Measurements from ENCODE around the gene RASA1. TPM values are rescaled to one million over a fixed set of nuclear protein-coding genes. Genes with fewer than 3 reads are reported as not detected.

The RASA1 gene
- total and polyA plus RNA-seq, 2 donors from 2014 or later: 9.9 to 25.5 TPM

DNA sequence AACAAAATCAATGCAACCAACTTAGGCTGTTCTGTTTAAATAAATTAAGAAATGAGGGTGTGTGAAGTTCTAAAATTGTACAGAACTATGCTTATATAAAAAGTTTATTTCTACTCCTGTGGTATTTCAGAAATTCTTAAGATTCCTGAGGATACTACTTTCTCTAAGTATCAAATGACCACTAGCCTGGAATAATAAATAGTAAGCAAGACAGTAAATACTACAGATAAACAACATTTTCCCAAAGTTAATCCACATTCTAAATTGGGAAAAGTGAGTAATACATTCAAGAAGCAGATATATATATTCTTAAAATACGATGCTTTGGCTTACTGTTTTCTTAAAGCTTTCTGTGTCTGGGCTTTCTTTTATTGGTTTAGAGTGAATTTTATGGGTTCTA lies 115.5 kb downstream of the RASA1 start:
- Histone ChIP-seq H3K9ac (ENCODE audit: low read length in 3 of 3) (no peak overlapping the region), H3K4me3 (ENCODE audit: low read length in 3 of 3) (no peak overlapping the region), H3K9me3 (ENCODE audit: control insufficient read depth in 2 of 3, insufficient read depth in 1 of 3, low read length in 3 of 3) (no peaks in the 10 kb centered on the region), H3K27ac (ENCODE audit: low read depth in 2 of 2, low read length in 2 of 2) (no peak overlapping the region), H3K36me3 (ENCODE audit: control insufficient read depth in 2 of 3, insufficient read depth in 3 of 3, low read length in 3 of 3) (peaks cover 0 to 28% (median 13%) of the 10 kb centered on the region in 3 donors), H3K4me1 (ENCODE audit: control insufficient read depth in 2 of 3, insufficient read depth in 2 of 3, low read depth in 1 of 3, low read length in 3 of 3) (no peaks in the 10 kb centered on the region), H3K27me3 (ENCODE audit: control insufficient read depth, insufficient read depth, low read length) (no peaks in the 10 kb centered on the region)
- intact Hi-C loops (cut with DNase I): no loop called here
- FAIRE-seq (no peak), DNase-seq (no peak)
- TF ChIP-seq, protein P1, sequence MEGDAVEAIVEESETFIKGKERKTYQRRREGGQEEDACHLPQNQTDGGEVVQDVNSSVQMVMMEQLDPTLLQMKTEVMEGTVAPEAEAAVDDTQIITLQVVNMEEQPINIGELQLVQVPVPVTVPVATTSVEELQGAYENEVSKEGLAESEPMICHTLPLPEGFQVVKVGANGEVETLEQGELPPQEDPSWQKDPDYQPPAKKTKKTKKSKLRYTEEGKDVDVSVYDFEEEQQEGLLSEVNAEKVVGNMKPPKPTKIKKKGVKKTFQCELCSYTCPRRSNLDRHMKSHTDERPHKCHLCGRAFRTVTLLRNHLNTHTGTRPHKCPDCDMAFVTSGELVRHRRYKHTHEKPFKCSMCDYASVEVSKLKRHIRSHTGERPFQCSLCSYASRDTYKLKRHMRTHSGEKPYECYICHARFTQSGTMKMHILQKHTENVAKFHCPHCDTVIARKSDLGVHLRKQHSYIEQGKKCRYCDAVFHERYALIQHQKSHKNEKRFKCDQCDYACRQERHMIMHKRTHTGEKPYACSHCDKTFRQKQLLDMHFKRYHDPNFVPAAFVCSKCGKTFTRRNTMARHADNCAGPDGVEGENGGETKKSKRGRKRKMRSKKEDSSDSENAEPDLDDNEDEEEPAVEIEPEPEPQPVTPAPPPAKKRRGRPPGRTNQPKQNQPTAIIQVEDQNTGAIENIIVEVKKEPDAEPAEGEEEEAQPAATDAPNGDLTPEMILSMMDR (IDR thresholded peaks at IDR 0.05; ENCODE audit: borderline replicate concordance, extremely low read depth, insufficient read depth): no peak

DNA sequence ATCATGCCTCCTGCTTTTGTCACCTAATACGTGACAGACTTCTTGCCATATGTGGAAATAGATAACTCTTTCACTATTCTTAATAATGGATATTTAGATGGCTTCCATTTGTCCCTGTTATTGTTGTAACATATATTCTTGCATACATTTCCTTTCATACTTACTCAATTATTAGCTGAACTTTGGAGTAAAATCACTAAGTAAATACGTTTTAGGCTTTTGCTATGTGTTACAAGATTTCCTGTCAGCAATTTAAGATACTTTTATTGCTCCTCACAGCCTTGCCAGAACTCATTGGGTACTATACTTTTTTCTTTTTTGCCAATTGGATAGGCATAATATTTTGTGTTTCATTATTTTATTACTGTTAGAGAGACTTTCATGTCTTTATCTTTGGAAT lies 118.1 kb downstream of the RASA1 start:
- Histone ChIP-seq H3K27ac (ENCODE audit: low read depth in 2 of 2, low read length in 2 of 2) (no peak overlapping the region), H3K4me1 (ENCODE audit: control insufficient read depth in 2 of 3, insufficient read depth in 2 of 3, low read depth in 1 of 3, low read length in 3 of 3) (no peaks in the 10 kb centered on the region), H3K27me3 (ENCODE audit: control insufficient read depth, insufficient read depth, low read length) (no peaks in the 10 kb centered on the region), H3K9ac (ENCODE audit: low read length in 3 of 3) (no peak overlapping the region), H3K9me3 (ENCODE audit: control insufficient read depth in 2 of 3, insufficient read depth in 1 of 3, low read length in 3 of 3) (no peaks in the 10 kb centered on the region), H3K4me3 (ENCODE audit: low read length in 3 of 3) (no peak overlapping the region), H3K36me3 (ENCODE audit: control insufficient read depth in 2 of 3, insufficient read depth in 3 of 3, low read length in 3 of 3) (peaks cover 3 to 37% (median 12%) of the 10 kb centered on the region in 3 donors)
- no peak for DNase-seq
- intact Hi-C loops (cut with DNase I): no loop called here
- FAIRE-seq: no peak
- TF ChIP-seq, protein P1 (IDR thresholded peaks at IDR 0.05; ENCODE audit: borderline replicate concordance, extremely low read depth, insufficient read depth): no peak

DNA sequence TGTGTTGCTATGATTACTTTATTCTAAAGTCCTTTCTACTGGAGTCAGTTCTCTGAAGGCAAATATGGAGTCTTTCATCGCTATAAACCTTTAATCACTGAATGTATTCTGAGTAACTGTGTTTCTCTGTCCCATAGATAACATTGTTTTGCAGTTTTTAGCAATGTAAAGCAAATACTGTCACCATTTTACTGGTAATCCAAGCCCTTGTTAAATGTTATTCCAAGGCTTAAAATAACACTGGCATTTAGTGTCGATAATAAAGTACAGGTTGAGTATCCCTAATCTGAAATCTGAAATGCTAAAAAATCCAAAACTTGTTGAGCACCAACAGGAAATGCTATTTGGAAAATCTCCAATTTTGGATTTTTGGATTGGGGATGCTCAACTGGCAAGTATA lies 120.4 kb downstream of the RASA1 start:
- FAIRE-seq (no peak), DNase-seq (no peak)
- H3K36me3 ChIP-seq (ENCODE audit: control insufficient read depth in 2 of 3, insufficient read depth in 3 of 3, low read length in 3 of 3): peaks cover 3 to 56% (median 25%) of the 10 kb centered on the region in 3 donors
- no peak overlapping the region for H3K27ac ChIP-seq (ENCODE audit: low read depth in 2 of 2, low read length in 2 of 2)
- H3K9me3 ChIP-seq (ENCODE audit: control insufficient read depth in 2 of 3, insufficient read depth in 1 of 3, low read length in 3 of 3): no peaks in the 10 kb centered on the region
- H3K4me1 ChIP-seq (ENCODE audit: control insufficient read depth in 2 of 3, insufficient read depth in 2 of 3, low read depth in 1 of 3, low read length in 3 of 3): no peaks in the 10 kb centered on the region
- TF ChIP-seq, protein P1 (IDR thresholded peaks at IDR 0.05; ENCODE audit: borderline replicate concordance, extremely low read depth, insufficient read depth): no peak
- no peak overlapping the region for H3K4me3 ChIP-seq (ENCODE audit: low read length in 3 of 3)
- H3K9ac ChIP-seq (ENCODE audit: low read length in 3 of 3): no peak overlapping the region
- intact Hi-C loops (cut with DNase I): no loop called here
- H3K27me3 ChIP-seq (ENCODE audit: control insufficient read depth, insufficient read depth, low read length): no peaks in the 10 kb centered on the region
